ENCODE data around the gene GPR15LG.
"Not testable (repeated sequence)": the region's sequence is repeated elsewhere in the genome, so short reads cannot be mapped to it uniquely, and the experiment has no call there.

The GPR15LG gene

GRCh38 chr10:84166620-84167288, 6.8 kb upstream of the GPR15LG start:
- DNase-seq (ENCODE audit: low read depth in 3 of 3), result no peak

- DNase-seq (ENCODE audit: low read depth in 3 of 3), result not testable (repeated sequence)
Measured at GRCh38 chr10:84167289-84167653, 6.3 kb upstream of the GPR15LG start.

- not testable (repeated sequence) for DNase-seq (ENCODE audit: low read depth in 3 of 3)
Measured at GRCh38 chr10:84168382-84168781, 5.2 kb upstream of the GPR15LG start.

- DNase-seq (ENCODE audit: low read depth in 3 of 3), result not testable (repeated sequence)
Measured at GRCh38 chr10:84171237-84171636, 2.4 kb upstream of the GPR15LG start.

GRCh38 chr10:84171700-84172466, 1.7 kb upstream of the GPR15LG start:
- DNase-seq (ENCODE audit: low read depth in 3 of 3), result not testable (repeated sequence)

GRCh38 chr10:84172467-84173356, 889 bp upstream of the GPR15LG start:
- no peak for DNase-seq (ENCODE audit: low read depth in 3 of 3)

GRCh38 chr10:84175436-84175835, 1.8 kb downstream of the GPR15LG start:
- no peak for DNase-seq (ENCODE audit: low read depth in 3 of 3)

- DNase-seq (ENCODE audit: low read depth in 3 of 3), result no peak
Measured at GRCh38 chr10:84176351-84176750, 2.8 kb downstream of the GPR15LG start.

GRCh38 chr10:84176836-84177474, 3.4 kb downstream of the GPR15LG start:
- no peak for DNase-seq (ENCODE audit: low read depth in 3 of 3)

- no peak for DNase-seq (ENCODE audit: low read depth in 3 of 3)
Measured at GRCh38 chr10:84177541-84178141, 4.0 kb downstream of the GPR15LG start.

- no peak for DNase-seq (ENCODE audit: low read depth in 3 of 3)
Measured at GRCh38 chr10:84178160-84178609, 4.6 kb downstream of the GPR15LG start.

- DNase-seq (ENCODE audit: low read depth in 3 of 3), result no peak
Measured at GRCh38 chr10:84179059-84179710, 5.6 kb downstream of the GPR15LG start.

GRCh38 chr10:84180386-84180785, 6.8 kb downstream of the GPR15LG start:
- DNase-seq (ENCODE audit: low read depth in 3 of 3), result not testable (repeated sequence)

GRCh38 chr10:84181631-84182030, 8.0 kb downstream of the GPR15LG start:
- no peak for DNase-seq (ENCODE audit: low read depth in 3 of 3)

GRCh38 chr10:84184517-84184916, 10.9 kb downstream of the GPR15LG start:
- DNase-seq (ENCODE audit: low read depth in 3 of 3), result no peak

GRCh38 chr10:84185526-84186175, 12.1 kb downstream of the GPR15LG start:
- no peak for DNase-seq (ENCODE audit: low read depth in 3 of 3)

- no peak for DNase-seq (ENCODE audit: low read depth in 3 of 3)
Measured at GRCh38 chr10:84188815-84189214, 15.2 kb downstream of the GPR15LG start.

GRCh38 chr10:84190621-84191020, 17.0 kb downstream of the GPR15LG start:
- DNase-seq (ENCODE audit: low read depth in 3 of 3), result no peak

- no peak for DNase-seq (ENCODE audit: low read depth in 3 of 3)
Measured at GRCh38 chr10:84191106-84191505, 17.5 kb downstream of the GPR15LG start.

- no peak for DNase-seq (ENCODE audit: low read depth in 3 of 3)
Measured at GRCh38 chr10:84193327-84193726, 19.7 kb downstream of the GPR15LG start.
